NB4 (cell line): ENCODE results near the gene AGPAT3.

Source experiments
- DNase-seq: peaks from one replicate; pipeline ENCODE4 v3.0.0; 2010; ENCODE audit warnings: low read depth
- H3K4me3 ChIP-seq: one replicate; pipeline ENCODE4 v1.5.1; 2011; ENCODE audit warnings: mild to moderate bottlenecking, low read depth, low read length, moderate library complexity
- MAX ChIP-seq: IDR thresholded peaks from 2 replicates; pipeline ENCODE4 v1.6.1; 2011; ENCODE audit warnings: low read depth, low read length
- MYC ChIP-seq: IDR thresholded peaks from 2 replicates; pipeline ENCODE4 v1.6.1; 2011; ENCODE audit warnings: low read depth, low read length
- POLR2A ChIP-seq: IDR thresholded peaks from 2 replicates; pipeline ENCODE4 v1.6.1; 2011; ENCODE audit warnings: mild to moderate bottlenecking; ENCODE audit not compliant: insufficient read length; ENCODE audit errors: extremely low read depth
- TF ChIP-seq, protein P1 (sequence below): IDR thresholded peaks from one replicate; pipeline ENCODE4 v1.5.1; 2012; ENCODE audit warnings: low read depth, low read length

The AGPAT3 gene

DNA sequence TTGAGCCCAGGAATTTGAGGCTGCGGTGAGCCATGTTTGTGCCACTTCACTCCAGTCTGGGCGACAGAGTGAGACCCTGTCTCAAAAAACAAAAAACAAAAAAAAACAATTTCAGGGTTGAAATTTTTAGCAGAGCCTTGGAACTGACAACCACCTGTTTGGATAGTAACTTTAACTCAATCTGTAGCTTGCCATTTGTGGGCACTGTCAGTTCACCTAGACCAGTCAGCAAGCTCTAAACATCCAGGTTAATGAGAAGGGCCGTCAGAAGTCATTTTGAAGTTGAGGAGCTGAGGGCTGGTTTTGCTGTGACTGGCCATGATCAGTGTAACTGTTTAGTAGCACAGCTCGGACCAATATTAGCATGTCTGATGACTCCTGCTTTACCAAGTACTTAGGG, 155.5 kb downstream of the AGPAT3 start:
- no peak overlapping the region for H3K4me3 ChIP-seq
- TF ChIP-seq MAX: no peak
- no peak for TF ChIP-seq POLR2A
- TF ChIP-seq, protein P1, sequence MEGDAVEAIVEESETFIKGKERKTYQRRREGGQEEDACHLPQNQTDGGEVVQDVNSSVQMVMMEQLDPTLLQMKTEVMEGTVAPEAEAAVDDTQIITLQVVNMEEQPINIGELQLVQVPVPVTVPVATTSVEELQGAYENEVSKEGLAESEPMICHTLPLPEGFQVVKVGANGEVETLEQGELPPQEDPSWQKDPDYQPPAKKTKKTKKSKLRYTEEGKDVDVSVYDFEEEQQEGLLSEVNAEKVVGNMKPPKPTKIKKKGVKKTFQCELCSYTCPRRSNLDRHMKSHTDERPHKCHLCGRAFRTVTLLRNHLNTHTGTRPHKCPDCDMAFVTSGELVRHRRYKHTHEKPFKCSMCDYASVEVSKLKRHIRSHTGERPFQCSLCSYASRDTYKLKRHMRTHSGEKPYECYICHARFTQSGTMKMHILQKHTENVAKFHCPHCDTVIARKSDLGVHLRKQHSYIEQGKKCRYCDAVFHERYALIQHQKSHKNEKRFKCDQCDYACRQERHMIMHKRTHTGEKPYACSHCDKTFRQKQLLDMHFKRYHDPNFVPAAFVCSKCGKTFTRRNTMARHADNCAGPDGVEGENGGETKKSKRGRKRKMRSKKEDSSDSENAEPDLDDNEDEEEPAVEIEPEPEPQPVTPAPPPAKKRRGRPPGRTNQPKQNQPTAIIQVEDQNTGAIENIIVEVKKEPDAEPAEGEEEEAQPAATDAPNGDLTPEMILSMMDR: no peak
- TF ChIP-seq MYC: no peak
- DNase-seq: no peak

- no peak overlapping the region for H3K4me3 ChIP-seq
- no peak for DNase-seq
- TF ChIP-seq POLR2A: no peak
- TF ChIP-seq, protein P1: no peak
Measured at GRCh38 chr21:44021064-44021463, 156.0 kb downstream of the AGPAT3 start.

- no peak overlapping the region for H3K4me3 ChIP-seq
- DNase-seq: no peak
- TF ChIP-seq POLR2A (no peak), MYC (no peak), MAX (no peak)
- TF ChIP-seq, protein P1: no peak
Measured at GRCh38 chr21:44024257-44024656, 159.2 kb downstream of the AGPAT3 start.

GRCh38 chr21:44024887-44025353, 159.9 kb downstream of the AGPAT3 start:
- no peak for TF ChIP-seq MAX
- TF ChIP-seq MYC: no peak
- TF ChIP-seq, protein P1: no peak
- TF ChIP-seq POLR2A: no peak
- H3K4me3 ChIP-seq: no peak overlapping the region
- DNase-seq: peak; percentile 76

DNA sequence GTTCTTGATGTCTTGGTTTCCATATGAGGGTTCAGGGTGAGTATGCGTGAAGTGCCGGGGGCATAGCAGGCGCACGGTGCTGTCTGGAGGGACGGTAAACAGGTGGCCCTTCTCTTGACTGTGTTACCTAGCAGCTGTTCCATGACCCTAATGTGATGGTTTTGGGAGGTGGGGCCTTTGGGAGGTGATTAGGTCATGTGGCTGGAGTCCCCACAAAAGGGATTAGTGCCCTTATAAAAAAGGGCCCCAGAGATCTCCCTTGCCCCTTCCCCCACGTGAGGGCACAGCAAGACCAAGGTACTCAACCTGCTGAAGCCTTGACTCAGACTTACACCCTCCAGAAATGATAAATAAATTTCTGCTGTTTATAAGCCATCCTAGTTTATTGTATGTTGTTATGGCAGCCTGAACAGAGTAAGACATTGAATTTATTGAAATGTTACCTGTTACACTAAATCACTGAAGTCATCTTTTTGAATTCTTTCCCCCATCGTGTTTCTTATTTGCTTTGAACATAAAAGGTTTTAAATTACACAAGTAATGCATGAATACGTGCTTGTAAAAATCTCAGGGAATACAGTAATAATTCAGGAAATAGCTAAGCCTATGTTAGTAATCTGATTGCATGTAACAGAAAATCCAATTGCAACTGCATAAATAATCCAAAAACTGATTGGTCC, 162.7 kb downstream of the AGPAT3 start:
- no peak overlapping the region for H3K4me3 ChIP-seq
- no peak for TF ChIP-seq POLR2A
- TF ChIP-seq MYC: no peak
- TF ChIP-seq MAX: no peak
- TF ChIP-seq, protein P1: no peak
- no peak for DNase-seq

- no peak for DNase-seq
- TF ChIP-seq, protein P1: no peak
- TF ChIP-seq MAX: no peak
- TF ChIP-seq POLR2A: no peak
- no peak for TF ChIP-seq MYC
- no peak overlapping the region for H3K4me3 ChIP-seq
Measured at GRCh38 chr21:44028287-44028659, 163.2 kb downstream of the AGPAT3 start.
